ENCODE data around the gene EVC2.

The EVC2 gene, protein sequence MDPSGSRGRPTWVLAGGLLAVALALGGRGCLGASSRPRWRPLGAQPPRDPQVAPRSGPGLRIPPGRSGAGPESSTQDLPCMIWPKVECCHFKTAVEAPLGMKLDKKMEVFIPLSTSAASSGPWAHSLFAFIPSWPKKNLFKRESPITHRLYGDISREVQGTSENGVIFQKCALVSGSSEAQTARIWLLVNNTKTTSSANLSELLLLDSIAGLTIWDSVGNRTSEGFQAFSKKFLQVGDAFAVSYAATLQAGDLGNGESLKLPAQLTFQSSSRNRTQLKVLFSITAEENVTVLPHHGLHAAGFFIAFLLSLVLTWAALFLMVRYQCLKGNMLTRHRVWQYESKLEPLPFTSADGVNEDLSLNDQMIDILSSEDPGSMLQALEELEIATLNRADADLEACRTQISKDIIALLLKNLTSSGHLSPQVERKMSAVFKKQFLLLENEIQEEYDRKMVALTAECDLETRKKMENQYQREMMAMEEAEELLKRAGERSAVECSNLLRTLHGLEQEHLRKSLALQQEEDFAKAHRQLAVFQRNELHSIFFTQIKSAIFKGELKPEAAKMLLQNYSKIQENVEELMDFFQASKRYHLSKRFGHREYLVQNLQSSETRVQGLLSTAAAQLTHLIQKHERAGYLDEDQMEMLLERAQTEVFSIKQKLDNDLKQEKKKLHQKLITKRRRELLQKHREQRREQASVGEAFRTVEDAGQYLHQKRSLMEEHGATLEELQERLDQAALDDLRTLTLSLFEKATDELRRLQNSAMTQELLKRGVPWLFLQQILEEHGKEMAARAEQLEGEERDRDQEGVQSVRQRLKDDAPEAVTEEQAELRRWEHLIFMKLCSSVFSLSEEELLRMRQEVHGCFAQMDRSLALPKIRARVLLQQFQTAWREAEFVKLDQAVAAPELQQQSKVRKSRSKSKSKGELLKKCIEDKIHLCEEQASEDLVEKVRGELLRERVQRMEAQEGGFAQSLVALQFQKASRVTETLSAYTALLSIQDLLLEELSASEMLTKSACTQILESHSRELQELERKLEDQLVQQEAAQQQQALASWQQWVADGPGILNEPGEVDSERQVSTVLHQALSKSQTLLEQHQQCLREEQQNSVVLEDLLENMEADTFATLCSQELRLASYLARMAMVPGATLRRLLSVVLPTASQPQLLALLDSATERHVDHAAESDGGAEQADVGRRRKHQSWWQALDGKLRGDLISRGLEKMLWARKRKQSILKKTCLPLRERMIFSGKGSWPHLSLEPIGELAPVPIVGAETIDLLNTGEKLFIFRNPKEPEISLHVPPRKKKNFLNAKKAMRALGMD

DNA sequence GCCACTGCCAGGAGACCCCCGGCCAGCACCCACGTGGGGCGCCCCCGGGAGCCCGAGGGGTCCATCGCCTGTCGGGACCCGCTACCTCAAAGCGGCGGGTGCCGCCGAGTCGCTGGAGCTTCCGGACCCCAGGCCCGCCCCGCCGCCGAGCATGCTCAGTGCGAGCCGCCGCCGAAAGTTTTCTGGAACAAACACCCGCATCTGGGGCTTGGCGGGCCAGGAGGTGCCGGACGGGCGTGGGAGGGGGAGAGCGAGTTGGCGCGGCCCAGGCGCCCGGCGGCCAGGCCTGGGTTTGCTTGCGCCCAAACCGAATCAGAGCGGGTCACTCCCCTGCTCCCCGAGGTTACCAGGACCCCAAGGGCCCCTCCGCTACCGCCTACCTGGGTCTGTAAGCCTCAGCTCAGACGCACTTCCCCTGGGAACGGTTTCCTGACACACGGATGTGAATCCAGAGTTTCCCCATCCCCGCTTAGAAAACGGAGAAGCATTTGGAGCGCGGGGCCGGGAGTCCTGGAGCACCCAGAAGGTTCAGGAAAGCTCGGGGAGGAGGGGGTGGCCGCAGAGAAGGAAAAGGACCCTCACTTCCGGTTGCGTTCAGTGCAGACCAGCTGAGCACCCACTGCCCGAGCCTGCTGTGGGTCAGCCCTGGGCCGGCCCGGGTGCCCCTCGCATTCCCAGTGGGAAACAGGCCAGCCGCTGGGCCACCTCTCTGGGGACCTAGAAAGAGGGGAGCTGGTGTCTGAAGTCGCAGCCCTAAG is at the start of gene EVC2:
Gene EVC2, minus strand, starts transcription at position 111 of the 758 bp plus-strand sequence. Its CDS starts 46 bp downstream, at position 65.
- DNase-seq (ENCODE audit: low spot score) = no peak

DNA sequence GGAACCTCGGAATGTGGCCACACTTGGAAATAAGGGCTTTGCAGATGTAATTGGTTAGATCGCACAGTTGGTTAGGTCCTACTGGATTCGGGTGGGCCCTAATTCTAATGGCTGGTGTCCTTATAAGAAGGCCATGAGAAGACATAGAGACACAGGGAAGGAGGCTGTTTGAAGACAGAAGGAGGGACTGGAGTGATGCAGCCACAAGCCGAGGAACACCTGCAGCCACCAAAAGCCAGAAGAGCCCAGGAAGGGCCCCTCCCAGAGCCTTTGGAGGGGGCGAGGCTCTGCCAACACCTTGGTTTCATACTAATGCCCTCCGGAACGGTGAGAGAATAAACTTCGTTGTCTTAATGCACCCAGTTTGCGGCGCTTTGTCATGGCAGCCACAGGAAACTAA is 49.6 kb upstream of the EVC2 start:
- DNase-seq (ENCODE audit: low spot score) = no peak

DNA sequence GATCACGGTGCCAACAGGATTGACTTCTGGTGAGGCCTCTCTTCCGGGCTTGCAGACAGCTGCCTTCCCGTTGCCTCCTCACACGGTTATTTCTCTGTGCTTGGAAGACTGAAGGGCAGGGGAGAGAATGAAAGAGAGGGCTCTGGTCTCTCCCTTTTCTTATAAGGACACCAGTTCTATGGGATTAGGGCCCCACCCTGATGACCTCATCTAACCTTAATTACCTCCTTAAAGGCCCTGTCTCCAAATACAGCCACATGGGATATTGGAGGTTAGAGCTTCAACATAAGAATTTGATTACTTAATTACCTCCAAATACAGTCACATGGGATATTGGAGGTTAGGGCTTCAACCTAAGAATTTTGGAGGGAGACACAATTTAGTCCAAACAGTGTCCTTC is 49.2 kb upstream of the EVC2 start:
- DNase-seq (ENCODE audit: low spot score) = no peak

DNA sequence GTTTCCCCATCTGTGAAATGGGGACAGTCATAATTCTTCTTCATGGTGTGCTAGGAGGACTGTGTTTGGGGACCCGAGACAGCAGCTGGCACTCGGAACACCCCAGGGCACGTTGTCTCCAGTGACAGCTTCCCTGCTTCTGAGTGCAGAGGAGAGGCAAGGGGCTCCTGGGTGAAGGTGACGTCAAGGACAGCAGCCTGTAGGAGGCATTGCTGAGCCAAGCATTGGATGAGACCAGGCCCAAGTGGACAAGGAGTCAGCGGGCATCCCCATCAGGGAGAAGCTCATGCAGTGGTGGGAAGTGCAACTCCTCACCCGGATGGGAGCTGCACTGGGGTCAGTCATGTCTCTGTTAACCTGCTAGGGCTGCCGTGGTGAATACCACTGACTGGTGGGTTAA is 48.7 kb upstream of the EVC2 start:
- no peak for DNase-seq (ENCODE audit: low spot score)

DNA sequence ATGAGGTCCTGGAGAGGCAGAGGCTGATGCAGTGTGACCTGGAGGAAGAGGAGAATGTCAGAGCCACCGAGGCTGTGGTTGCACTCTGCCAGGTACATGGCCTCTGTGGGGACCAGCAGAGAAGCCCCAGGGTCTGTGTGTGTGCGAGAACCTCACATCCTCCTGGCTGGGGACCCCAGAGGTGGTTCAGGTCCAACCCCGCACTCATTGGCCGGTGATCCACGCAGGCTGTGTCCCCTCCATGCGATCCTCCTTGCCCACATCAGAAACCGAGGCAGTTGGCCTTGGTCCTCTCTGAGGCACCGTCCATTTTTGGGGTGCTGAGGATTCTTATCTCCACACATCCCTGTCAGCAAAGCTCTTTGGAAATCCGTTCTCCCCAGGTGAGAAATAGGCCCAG is 47.9 kb upstream of the EVC2 start:
- DNase-seq (ENCODE audit: low spot score) = no peak

DNA sequence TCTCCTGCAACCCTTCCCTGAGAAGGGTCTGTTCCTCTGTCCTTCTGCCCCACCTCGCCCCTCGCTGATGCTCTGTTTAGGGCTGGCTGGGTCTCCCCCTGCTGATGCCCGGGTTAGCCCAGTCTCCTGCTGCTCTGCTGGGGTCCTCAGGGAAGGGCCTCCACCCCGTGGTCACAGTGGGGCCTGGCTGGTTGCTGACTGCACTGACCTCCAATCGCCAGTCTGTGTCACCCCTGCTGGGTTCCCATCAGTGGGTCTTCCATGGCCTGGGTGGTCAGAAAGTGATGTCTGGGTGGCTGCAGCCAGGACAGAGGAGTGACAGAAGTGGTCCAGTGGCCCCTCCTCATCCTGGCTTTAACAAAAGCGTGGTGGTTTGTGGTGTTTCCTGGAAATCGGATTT is 47.3 kb upstream of the EVC2 start:
- DNase-seq (ENCODE audit: low spot score) = no peak

DNA sequence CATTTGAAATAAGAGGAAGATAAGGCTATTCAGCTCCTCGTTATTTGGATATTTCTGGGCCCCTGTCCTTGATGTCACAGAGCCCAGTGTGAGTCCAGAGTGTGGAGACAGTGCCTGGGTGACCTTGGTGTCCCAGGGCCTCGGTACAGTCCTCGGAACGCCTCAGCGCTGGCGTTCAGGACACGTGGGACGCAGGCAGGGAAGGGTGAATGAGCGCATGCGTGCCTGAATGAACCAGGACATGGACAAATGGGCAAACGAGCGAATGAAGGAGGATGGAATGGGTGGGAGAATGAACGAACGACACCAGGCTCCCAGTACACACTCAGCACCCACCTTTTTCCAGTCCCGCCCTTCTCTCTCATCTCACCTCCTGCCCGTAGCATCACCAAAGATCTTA is 46.8 kb upstream of the EVC2 start:
- DNase-seq (ENCODE audit: low spot score) = no peak

DNA sequence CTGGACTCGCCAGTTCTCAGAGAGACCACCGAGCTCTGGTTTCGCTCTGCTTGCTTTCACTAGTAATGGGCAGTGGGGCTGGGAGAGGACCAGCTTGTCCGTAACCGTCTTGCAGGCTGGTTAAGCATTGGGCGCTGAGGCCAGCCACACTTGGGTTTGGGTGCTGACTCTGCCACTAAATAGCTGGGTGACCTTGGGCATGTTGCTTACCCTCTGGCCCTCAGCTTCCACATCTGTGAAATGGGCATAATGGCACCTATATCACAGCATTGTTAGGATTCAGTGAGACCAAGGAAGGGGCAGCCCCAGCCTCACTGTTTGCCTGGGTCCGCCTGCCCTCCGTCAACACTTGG is 46.1 kb upstream of the EVC2 start:
- no peak for DNase-seq (ENCODE audit: low spot score)

DNA sequence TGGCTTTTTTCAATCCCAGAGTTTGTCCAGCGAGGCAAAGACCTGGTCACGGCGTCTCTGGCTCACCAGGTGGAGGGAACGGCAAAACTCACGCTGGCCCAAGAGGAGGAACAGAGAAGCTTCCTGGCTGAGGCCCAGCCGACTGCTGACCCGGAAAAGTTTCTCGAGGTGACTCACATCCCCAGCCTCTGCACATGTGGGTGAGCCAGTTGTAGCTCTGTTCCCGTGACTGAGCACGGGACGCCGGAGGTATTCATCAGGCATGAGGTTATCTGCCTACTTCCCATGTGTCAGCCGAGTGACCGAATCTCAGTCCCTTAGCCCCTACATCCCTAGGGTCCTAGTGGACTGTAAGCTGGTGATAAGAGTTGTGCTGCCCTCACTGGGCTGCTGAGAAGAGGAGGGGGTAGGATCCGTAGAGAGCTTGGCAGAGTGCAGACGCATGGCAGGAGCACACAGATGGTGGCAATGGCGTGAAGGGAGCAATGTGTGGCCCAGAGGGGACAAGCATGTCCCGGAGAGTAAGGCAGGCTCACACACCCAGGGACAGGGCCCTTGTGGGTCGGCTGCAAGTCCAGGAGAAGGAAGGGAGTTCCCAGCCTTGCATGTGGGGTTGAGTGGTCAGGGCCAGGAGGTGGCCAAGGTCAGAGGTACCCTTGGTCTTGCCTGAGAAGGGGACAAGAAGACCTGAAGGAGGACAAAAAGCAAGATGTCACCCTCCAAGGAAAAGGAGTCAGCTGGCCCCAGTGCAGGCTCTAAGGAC is 45.6 kb upstream of the EVC2 start:
- DNase-seq (ENCODE audit: low spot score) = no peak

DNA sequence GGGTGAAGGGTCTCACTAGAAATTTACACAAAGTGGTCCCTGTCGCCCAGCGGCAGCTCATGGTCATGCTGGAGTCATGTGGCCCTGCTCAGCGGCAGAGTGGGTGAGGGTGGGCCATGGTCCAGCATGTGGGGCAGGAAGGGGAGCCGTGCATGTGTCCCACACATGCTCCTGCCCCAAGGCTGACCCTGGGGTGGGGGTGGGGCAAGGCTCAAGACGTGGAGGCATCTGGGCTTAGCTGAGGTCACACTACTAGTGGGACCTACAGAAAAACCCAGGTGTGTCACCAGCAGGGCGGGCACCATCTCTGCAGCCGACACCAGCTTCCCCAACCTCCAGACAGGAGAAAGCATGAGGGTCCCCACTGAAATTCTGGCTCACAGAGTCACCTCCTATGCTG is 45.0 kb upstream of the EVC2 start:
- DNase-seq (ENCODE audit: low spot score) = no peak

DNA sequence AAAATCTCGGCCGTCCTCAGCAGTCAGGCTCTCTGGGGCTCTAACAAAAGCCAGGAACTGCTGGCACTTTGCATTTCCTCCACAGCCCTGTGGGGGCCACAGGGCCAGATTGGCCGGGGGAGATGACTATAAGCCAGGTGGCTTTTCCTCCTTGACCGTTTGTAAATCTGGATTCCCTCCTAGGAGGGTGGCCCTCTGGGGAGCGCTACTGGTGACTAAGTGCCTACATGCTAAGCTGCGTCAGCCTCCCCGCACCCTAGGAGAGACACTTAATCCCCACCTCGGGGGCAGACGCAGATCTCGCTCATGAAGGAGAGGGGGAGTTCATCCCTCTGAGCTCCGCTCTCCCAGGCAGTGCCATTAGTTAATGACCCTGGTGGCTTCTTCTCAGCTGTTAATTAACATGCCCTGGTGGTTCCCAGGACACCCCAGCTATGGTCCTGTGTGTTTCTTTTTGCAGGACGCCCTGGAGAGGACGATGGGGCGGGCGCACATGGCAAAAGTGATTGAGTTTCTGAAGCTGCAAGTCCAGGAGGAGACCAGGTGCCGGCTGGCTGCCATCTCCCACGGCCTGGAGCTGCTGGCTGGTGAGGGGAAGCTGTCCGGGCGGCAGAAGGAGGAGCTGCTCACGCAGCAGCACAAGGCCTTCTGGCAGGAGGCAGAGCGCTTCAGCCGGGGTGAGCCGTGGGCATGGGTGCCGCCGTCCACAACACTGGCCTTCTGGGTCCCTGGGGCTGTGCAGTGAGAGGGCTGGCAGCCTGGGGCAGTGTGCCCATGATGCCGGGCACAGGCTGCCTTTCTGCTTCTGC is 44.2 kb upstream of the EVC2 start:
- no peak for DNase-seq (ENCODE audit: low spot score)

DNA sequence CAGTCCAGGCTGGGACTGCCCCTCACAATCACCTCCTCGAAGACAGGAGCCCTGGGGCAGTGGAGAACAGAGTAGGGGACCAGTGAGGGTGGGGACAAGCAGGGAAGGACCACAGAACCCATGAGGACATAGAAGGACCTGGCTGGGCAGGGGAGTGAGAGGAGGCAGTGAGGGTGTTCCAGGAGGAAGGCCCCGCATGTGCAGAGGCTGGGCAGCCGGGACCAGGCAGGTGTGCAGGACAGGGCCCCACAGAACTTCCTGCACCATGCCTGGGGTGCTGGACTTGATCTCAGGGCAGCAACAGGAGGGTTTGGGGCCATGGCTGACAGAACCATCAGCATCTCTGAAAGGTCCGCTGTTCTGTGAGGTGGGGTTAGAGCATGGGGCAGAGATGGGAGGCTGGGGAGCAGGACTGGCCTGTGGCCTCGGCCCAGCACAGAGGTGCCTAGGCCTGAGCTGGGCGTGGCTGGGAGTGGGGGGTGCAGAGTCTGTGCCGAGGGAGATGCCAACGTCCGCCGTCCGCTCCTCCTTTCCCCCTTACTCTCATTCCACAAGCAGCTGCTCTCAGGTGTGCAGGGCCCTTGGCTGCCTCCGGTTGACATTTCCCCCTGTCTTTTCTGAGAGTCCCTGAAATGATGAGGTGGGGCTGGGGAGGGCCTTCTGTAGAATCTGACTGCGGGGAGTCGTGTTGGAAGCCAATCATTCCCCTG is 43.5 kb upstream of the EVC2 start:
- DNase-seq (ENCODE audit: low spot score) = no peak

DNA sequence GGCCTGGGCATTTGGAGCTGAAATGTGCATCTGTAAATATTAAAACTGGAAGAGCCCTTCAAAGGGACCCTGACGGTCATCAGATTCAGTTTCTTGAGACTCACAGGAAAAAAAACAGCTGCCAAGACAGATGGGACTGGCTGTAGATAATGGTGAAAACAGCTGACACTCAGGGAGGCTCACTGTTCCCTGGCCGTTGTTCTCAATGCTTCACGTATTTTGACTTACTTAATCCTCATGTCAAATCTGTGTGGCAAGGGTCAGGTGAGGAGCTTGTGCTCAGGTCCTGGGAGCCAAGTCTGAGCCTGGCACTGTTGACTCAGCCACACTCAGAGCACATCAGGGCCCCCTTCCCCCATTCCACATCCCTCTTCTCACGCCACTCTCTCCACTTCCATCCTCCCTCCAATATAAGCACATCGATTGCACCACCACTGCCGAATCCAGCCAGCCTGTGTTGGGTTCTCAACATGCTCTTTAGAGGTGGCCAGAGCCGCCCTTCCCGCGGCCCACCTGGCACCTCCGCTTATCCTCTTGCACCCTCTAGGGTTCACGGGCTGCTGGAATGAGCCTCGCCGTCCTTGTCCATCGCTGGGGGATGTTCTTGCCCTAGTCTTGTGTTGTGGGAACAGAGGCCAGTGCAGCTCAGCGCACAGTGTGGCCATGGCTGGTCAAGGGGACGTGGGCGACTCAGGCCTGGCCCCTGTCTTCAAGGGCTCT is 42.7 kb upstream of the EVC2 start:
- DNase-seq (ENCODE audit: low spot score) = no peak

DNA sequence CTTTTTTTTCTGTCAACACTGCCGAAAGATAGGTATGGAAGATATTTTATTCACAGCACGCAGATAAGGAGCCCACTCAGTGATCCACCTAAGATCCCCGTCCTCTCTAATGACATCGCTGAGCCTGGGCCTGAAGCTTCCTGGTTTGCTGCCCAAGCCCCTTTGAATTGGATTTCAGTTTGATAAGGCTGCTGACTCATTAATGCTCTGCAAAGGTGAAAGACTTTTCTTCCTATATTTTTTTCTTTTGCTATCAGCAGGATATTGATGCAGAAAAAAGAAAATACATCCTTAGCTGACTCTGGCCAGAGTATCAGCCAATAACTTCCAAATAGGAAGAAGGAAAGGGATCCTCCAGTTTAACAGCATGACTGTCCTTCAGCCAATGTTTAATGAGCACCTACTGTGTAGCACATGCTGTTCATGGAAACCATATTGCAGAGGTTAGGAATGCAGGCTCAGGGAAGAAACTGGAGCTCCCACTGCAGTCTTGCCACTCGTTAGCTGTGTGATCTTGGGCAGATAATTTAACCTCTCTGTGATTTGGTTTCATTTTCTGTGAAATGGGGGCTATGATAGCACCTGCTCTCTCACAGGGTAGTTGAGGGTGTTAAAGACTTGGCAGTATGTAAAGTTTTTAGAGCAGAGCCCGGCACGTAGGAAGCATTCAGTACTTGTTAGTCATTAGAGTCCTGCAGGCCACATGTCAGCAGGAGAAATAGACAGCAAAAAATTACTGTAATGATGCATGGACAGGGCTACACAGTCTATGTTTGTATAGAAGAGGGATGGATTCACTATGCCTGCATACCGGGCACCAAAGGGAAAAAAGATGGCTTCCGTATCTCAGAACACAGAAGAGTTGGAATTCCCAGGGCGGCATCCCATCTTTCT is 41.9 kb upstream of the EVC2 start:
- no peak for DNase-seq (ENCODE audit: low spot score)

DNA sequence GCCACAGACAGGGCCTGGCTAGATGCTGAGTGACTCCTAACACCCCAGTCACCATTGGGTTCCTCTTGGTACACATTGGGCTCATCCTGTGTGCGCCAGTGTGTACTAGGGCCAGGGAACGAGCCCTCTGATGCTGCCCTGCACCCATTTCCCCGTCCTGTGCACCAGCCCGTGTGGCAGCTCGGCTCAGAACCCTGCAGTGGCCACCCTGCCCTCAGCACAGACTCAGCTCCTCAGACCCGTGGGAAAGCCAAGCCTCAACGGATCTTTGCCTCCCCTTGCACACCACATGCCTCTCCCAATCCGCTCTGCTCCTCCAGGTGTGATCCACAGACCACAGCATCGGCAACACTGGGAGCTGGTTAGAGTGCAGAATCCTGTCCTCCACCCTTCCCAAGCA is 41.2 kb upstream of the EVC2 start:
- no peak for DNase-seq (ENCODE audit: low spot score)

DNA sequence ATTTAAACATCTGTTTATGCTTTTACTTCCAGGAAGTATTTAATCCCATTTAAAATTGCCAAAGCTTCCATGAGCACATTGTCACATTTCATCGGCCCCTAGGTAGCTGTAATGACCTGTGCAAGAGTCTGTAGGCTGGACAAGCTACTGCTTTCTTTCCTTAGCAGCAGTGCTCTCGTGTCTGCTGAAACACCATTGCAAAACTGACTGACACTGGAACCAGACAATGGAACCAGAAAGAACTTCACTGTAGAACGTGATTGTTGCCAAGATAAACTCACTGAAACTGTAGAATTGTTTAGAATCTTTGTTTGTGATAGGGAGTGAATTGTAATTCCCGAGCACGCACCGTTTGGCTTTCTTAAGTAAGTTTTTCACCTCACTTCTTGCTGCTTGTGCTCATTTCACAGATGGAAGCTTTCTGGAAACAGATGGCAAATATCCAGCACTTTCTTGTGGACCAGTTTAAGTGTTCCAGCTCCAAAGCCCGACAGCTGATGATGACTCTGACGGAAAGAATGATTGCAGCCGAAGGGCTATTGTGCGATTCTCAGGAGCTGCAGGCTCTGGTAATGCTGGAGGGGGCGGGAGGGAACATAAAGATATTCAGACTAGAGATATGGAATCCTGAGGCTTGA is 39.5 kb upstream of the EVC2 start:
- DNase-seq (ENCODE audit: low spot score) = no peak
